ENCODE measurements around the gene ZBTB22. TPM values are rescaled to one million over a fixed set of nuclear protein-coding genes. Genes with fewer than 3 reads are reported as not detected.

ZBTB22 gene
- total RNA-seq, 1 donor from 2014 or later, result 17.7 TPM

GRCh38 chr6:33329058-33329457 lies 11.5 kb upstream of the ZBTB22 start:
- Histone ChIP-seq H3K36me3 (ENCODE audit: control insufficient read depth in 3 of 3, insufficient read depth in 3 of 3, low read length in 3 of 3) (no peaks in the 10 kb centered on the region), H3K9me3 (ENCODE audit: control insufficient read depth in 3 of 3, low read length in 3 of 3) (no peaks in the 10 kb centered on the region), H3K27ac (ENCODE audit: low read depth, low read length) (no peak overlapping the region), H3K27me3 (ENCODE audit: control insufficient read depth in 3 of 3, insufficient read depth in 3 of 3, low read length in 3 of 3) (no peaks in the 10 kb centered on the region), H3K4me1 (ENCODE audit: control insufficient read depth in 3 of 3, insufficient read depth in 3 of 3, low read length in 3 of 3) (no peaks in the 10 kb centered on the region), H3K4me3 (ENCODE audit: low read length in 3 of 3) (no peak overlapping the region), H3K9ac (ENCODE audit: low read depth in 1 of 3, low read length in 3 of 3) (no peak overlapping the region)

- Histone ChIP-seq H3K4me1 (ENCODE audit: control insufficient read depth in 3 of 3, insufficient read depth in 3 of 3, low read length in 3 of 3) (peaks cover 30 to 43% (median 37%) of the 10 kb centered on the region in 3 donors), H3K27ac (ENCODE audit: low read depth, low read length) (peak overlapping the region; percentile 76), H3K36me3 (ENCODE audit: control insufficient read depth in 3 of 3, insufficient read depth in 3 of 3, low read length in 3 of 3) (peaks cover 20 to 23% (median 20%) of the 10 kb centered on the region in 3 donors), H3K9ac (ENCODE audit: low read depth in 1 of 3, low read length in 3 of 3) (peak overlapping the region; percentile 87 to 91 (median 88)), H3K9me3 (ENCODE audit: control insufficient read depth in 3 of 3, low read length in 3 of 3) (no peaks in the 10 kb centered on the region), H3K4me3 (ENCODE audit: low read length in 3 of 3) (peak overlapping the region; percentile 78 to 97 (median 85)), H3K27me3 (ENCODE audit: control insufficient read depth in 3 of 3, insufficient read depth in 3 of 3, low read length in 3 of 3) (no peaks in the 10 kb centered on the region)
These were observed 6.6 kb upstream of the ZBTB22 start for GRCh38 chr6:33324125-33324524.

GRCh38 chr6:33323623-33323948 lies 6.0 kb upstream of the ZBTB22 start:
- H3K9me3 ChIP-seq (ENCODE audit: control insufficient read depth in 3 of 3, low read length in 3 of 3), result no peaks in the 10 kb centered on the region
- H3K27me3 ChIP-seq (ENCODE audit: control insufficient read depth in 3 of 3, insufficient read depth in 3 of 3, low read length in 3 of 3), result no peaks in the 10 kb centered on the region
- peaks cover 26 to 27% (median 26%) of the 10 kb centered on the region in 3 donors for H3K36me3 ChIP-seq (ENCODE audit: control insufficient read depth in 3 of 3, insufficient read depth in 3 of 3, low read length in 3 of 3)
- peak overlapping the region; percentile 78 to 97 (median 85) for H3K4me3 ChIP-seq (ENCODE audit: low read length in 3 of 3)
- H3K4me1 ChIP-seq (ENCODE audit: control insufficient read depth in 3 of 3, insufficient read depth in 3 of 3, low read length in 3 of 3), result peaks cover 33 to 48% (median 41%) of the 10 kb centered on the region in 3 donors
- H3K9ac ChIP-seq (ENCODE audit: low read depth in 1 of 3, low read length in 3 of 3), result peak overlapping the region; percentile 87 to 91 (median 88)
- peak overlapping the region; percentile 76 for H3K27ac ChIP-seq (ENCODE audit: low read depth, low read length)

- H3K27ac ChIP-seq (ENCODE audit: low read depth, low read length), result no peak overlapping the region
- no peaks in the 10 kb centered on the region for H3K9me3 ChIP-seq (ENCODE audit: control insufficient read depth in 3 of 3, low read length in 3 of 3)
- H3K4me1 ChIP-seq (ENCODE audit: control insufficient read depth in 3 of 3, insufficient read depth in 3 of 3, low read length in 3 of 3), result peaks cover 42 to 65% (median 55%) of the 10 kb centered on the region in 3 donors
- H3K4me3 ChIP-seq (ENCODE audit: low read length in 3 of 3), result peak overlapping the region in 2 of 3 donors; percentile 85 to 97
- peaks cover 26 to 28% (median 27%) of the 10 kb centered on the region in 3 donors for H3K36me3 ChIP-seq (ENCODE audit: control insufficient read depth in 3 of 3, insufficient read depth in 3 of 3, low read length in 3 of 3)
- peak overlapping the region in 2 of 3 donors; percentile 87 to 88 for H3K9ac ChIP-seq (ENCODE audit: low read depth in 1 of 3, low read length in 3 of 3)
- no peaks in the 10 kb centered on the region for H3K27me3 ChIP-seq (ENCODE audit: control insufficient read depth in 3 of 3, insufficient read depth in 3 of 3, low read length in 3 of 3)
These were observed 3.7 kb upstream of the ZBTB22 start for GRCh38 chr6:33321227-33321626.

- Histone ChIP-seq H3K36me3 (ENCODE audit: control insufficient read depth in 3 of 3, insufficient read depth in 3 of 3, low read length in 3 of 3) (peaks cover 26 to 29% (median 27%) of the 10 kb centered on the region in 3 donors), H3K4me1 (ENCODE audit: control insufficient read depth in 3 of 3, insufficient read depth in 3 of 3, low read length in 3 of 3) (peaks cover 42 to 70% (median 55%) of the 10 kb centered on the region in 3 donors), H3K4me3 (ENCODE audit: low read length in 3 of 3) (peak overlapping the region in 2 of 3 donors; percentile 35 to 85), H3K9ac (ENCODE audit: low read depth in 1 of 3, low read length in 3 of 3) (peak overlapping the region in 2 of 3 donors; percentile 36 to 57), H3K9me3 (ENCODE audit: control insufficient read depth in 3 of 3, low read length in 3 of 3) (no peaks in the 10 kb centered on the region), H3K27ac (ENCODE audit: low read depth, low read length) (peak overlapping the region; percentile 13), H3K27me3 (ENCODE audit: control insufficient read depth in 3 of 3, insufficient read depth in 3 of 3, low read length in 3 of 3) (no peaks in the 10 kb centered on the region)
These were observed 3.0 kb upstream of the ZBTB22 start for GRCh38 chr6:33320315-33321181.

GRCh38 chr6:33319939-33320314 lies 2.4 kb upstream of the ZBTB22 start:
- Histone ChIP-seq H3K9me3 (ENCODE audit: control insufficient read depth in 3 of 3, low read length in 3 of 3) (no peaks in the 10 kb centered on the region), H3K36me3 (ENCODE audit: control insufficient read depth in 3 of 3, insufficient read depth in 3 of 3, low read length in 3 of 3) (peaks cover 26 to 29% (median 27%) of the 10 kb centered on the region in 3 donors), H3K4me3 (ENCODE audit: low read length in 3 of 3) (no peak overlapping the region), H3K4me1 (ENCODE audit: control insufficient read depth in 3 of 3, insufficient read depth in 3 of 3, low read length in 3 of 3) (peaks cover 47 to 77% (median 57%) of the 10 kb centered on the region in 3 donors), H3K9ac (ENCODE audit: low read depth in 1 of 3, low read length in 3 of 3) (peak overlapping the region in 1 of 3 donors; percentile 25), H3K27ac (ENCODE audit: low read depth, low read length) (no peak overlapping the region), H3K27me3 (ENCODE audit: control insufficient read depth in 3 of 3, insufficient read depth in 3 of 3, low read length in 3 of 3) (no peaks in the 10 kb centered on the region)

GRCh38 chr6:33318426-33319073 lies 1.0 kb upstream of the ZBTB22 start:
- H3K9ac ChIP-seq (ENCODE audit: low read depth in 1 of 3, low read length in 3 of 3), result peak overlapping the region; percentile 73 to 93 (median 83)
- H3K27me3 ChIP-seq (ENCODE audit: control insufficient read depth in 3 of 3, insufficient read depth in 3 of 3, low read length in 3 of 3), result no peaks in the 10 kb centered on the region
- no peaks in the 10 kb centered on the region for H3K9me3 ChIP-seq (ENCODE audit: control insufficient read depth in 3 of 3, low read length in 3 of 3)
- H3K4me3 ChIP-seq (ENCODE audit: low read length in 3 of 3), result peak overlapping the region; percentile 85 to 92 (median 89)
- peaks cover 49 to 80% (median 59%) of the 10 kb centered on the region in 3 donors for H3K4me1 ChIP-seq (ENCODE audit: control insufficient read depth in 3 of 3, insufficient read depth in 3 of 3, low read length in 3 of 3)
- H3K27ac ChIP-seq (ENCODE audit: low read depth, low read length), result peak overlapping the region; percentile 87
- H3K36me3 ChIP-seq (ENCODE audit: control insufficient read depth in 3 of 3, insufficient read depth in 3 of 3, low read length in 3 of 3), result peaks cover 26 to 31% (median 27%) of the 10 kb centered on the region in 3 donors

- no peaks in the 10 kb centered on the region for H3K27me3 ChIP-seq (ENCODE audit: control insufficient read depth in 3 of 3, insufficient read depth in 3 of 3, low read length in 3 of 3)
- peak overlapping the region; percentile 49 to 85 (median 66) for H3K4me3 ChIP-seq (ENCODE audit: low read length in 3 of 3)
- peaks cover 56 to 83% (median 61%) of the 10 kb centered on the region in 3 donors for H3K4me1 ChIP-seq (ENCODE audit: control insufficient read depth in 3 of 3, insufficient read depth in 3 of 3, low read length in 3 of 3)
- H3K9ac ChIP-seq (ENCODE audit: low read depth in 1 of 3, low read length in 3 of 3), result no peak overlapping the region
- H3K36me3 ChIP-seq (ENCODE audit: control insufficient read depth in 3 of 3, insufficient read depth in 3 of 3, low read length in 3 of 3), result peaks cover 26 to 32% (median 27%) of the 10 kb centered on the region in 3 donors
- H3K9me3 ChIP-seq (ENCODE audit: control insufficient read depth in 3 of 3, low read length in 3 of 3), result no peaks in the 10 kb centered on the region
- peak overlapping the region; percentile 87 for H3K27ac ChIP-seq (ENCODE audit: low read depth, low read length)
These were observed 200 bp downstream of the ZBTB22 start for GRCh38 chr6:33317419-33317668.

- Histone ChIP-seq H3K4me1 (ENCODE audit: control insufficient read depth in 3 of 3, insufficient read depth in 3 of 3, low read length in 3 of 3) (peaks cover 56 to 83% (median 60%) of the 10 kb centered on the region in 3 donors), H3K36me3 (ENCODE audit: control insufficient read depth in 3 of 3, insufficient read depth in 3 of 3, low read length in 3 of 3) (peaks cover 26 to 32% (median 27%) of the 10 kb centered on the region in 3 donors), H3K4me3 (ENCODE audit: low read length in 3 of 3) (peak overlapping the region; percentile 49 to 67 (median 66)), H3K9ac (ENCODE audit: low read depth in 1 of 3, low read length in 3 of 3) (peak overlapping the region in 2 of 3 donors; percentile 14 to 57), H3K27ac (ENCODE audit: low read depth, low read length) (peak overlapping the region; percentile 87), H3K9me3 (ENCODE audit: control insufficient read depth in 3 of 3, low read length in 3 of 3) (no peaks in the 10 kb centered on the region), H3K27me3 (ENCODE audit: control insufficient read depth in 3 of 3, insufficient read depth in 3 of 3, low read length in 3 of 3) (no peaks in the 10 kb centered on the region)
These were observed 733 bp downstream of the ZBTB22 start for GRCh38 chr6:33316603-33317418.

Data from skeletal muscle tissue (tissue), 4 donors.